SK-N-SH (cell line): Measurements from ENCODE around the gene PORCN. TPM values are rescaled to one million over a fixed set of nuclear protein-coding genes. Genes with fewer than 3 reads are reported as not detected.

Experiments
- CTCF ChIA-PET: fragments of 300-600, 350-600 bp; formaldehyde crosslinking; extraction: SDS; loops from one replicate; lab custom pipeline; 2021; lab: Yijun Ruan, JAX
- POLR2A ChIA-PET: fragments of 350-600 bp; sonication (Branson Sonifier 250); formaldehyde crosslinking; extraction: SDS; loops from one replicate; lab custom pipeline; 2020; ENCODE audit warnings: antibody characterized with exemption, inconsistent platforms; lab: Yijun Ruan, JAX
- DNase-seq: peaks from one replicate; pipeline ENCODE4 v3.0.0; 2012
- H2AFZ ChIP-seq: fragments of 200-600 bp; sonication (generic); 2 replicates; pipeline ENCODE4 v1.8.1; 2016; ENCODE audit warnings: antibody characterized with exemption, mild to moderate bottlenecking, low read depth
- H3F3A ChIP-seq: fragments of 200-600 bp; sonication (generic); replicated peaks from 2 replicates; pipeline ENCODE3; 2016; ENCODE audit warnings: antibody characterized with exemption, mild to moderate bottlenecking; ENCODE audit not compliant: insufficient read depth
- H3K27ac ChIP-seq, 2 experiments: fragments of 200-500 bp in 1 of 2; fragments of 200-600 bp in 1 of 2; sonication (Bioruptor generic) in 1 of 2; sonication (generic), shearing (Covaris generic) in 1 of 2; 2 replicates each; pipeline versions ENCODE4 v1.5.1 to v1.6.1; 2014 to 2016; ENCODE audit warnings: low read depth in 2 of 2, inconsistent platforms in 1 of 2, low read length in 1 of 2, mild to moderate bottlenecking in 1 of 2, mixed read lengths in 1 of 2
- H3K27me3 ChIP-seq: fragments of 200-600 bp; sonication (generic), shearing (Covaris generic); 2 replicates; pipeline ENCODE4 v1.6.1; 2016; ENCODE audit warnings: mixed run types; ENCODE audit not compliant: insufficient read depth
- H3K36me3 ChIP-seq, 2 experiments: fragments of 200-500 bp in 1 of 2; fragments of 200-600 bp in 1 of 2; sonication (Bioruptor generic) in 1 of 2; sonication (generic) in 1 of 2; replicated peaks in 1 of 2; 2 replicates each; pipeline versions ENCODE3 to v1.5.1; 2014 to 2016; ENCODE audit warnings: low read length in 1 of 2, mild to moderate bottlenecking in 1 of 2; ENCODE audit not compliant: insufficient read depth in 2 of 2, control insufficient read depth in 1 of 2
- H3K4me1 ChIP-seq, 2 experiments: fragments of 200-500 bp in 1 of 2; fragments of 200-600 bp in 1 of 2; sonication (Bioruptor generic) in 1 of 2; sonication (generic), shearing (Covaris generic) in 1 of 2; 2 replicates each; pipeline versions ENCODE4 v1.5.1 to v1.6.1; 2014 to 2016; ENCODE audit warnings: low read depth in 1 of 2, low read length in 1 of 2, mixed run types in 1 of 2; ENCODE audit not compliant: insufficient read depth in 2 of 2, control insufficient read depth in 1 of 2
- H3K4me2 ChIP-seq: fragments of 200-600 bp; sonication (generic), shearing (Covaris generic); 2 replicates; pipeline ENCODE4 v1.6.1; 2017; ENCODE audit warnings: mixed run types
- H3K4me3 ChIP-seq, 2 experiments: fragments of 200-500 bp in 1 of 2; fragments of 200-600 bp in 1 of 2; sonication (Bioruptor generic) in 1 of 2; sonication (generic), shearing (Covaris generic) in 1 of 2; 2 replicates each; pipeline versions ENCODE4 v1.5.1 to v1.8.1; 2014 to 2016; ENCODE audit warnings: low read depth in 2 of 2, inconsistent platforms in 1 of 2, low read length in 1 of 2, mild to moderate bottlenecking in 1 of 2, mixed read lengths in 1 of 2, moderate library complexity in 1 of 2
- H3K79me2 ChIP-seq: fragments of 200-600 bp; sonication (generic); 2 replicates; pipeline ENCODE4 v1.8.1; 2017; ENCODE audit warnings: mild to moderate bottlenecking; ENCODE audit not compliant: insufficient read depth
- H3K9ac ChIP-seq: fragments of 200-600 bp; sonication (generic); 2 replicates; pipeline ENCODE4 v1.6.1; 2017; ENCODE audit warnings: mixed run types
- H3K9me2 ChIP-seq: fragments of 200-600 bp; sonication (generic); 2 replicates; pipeline ENCODE4 v1.6.1; 2017; ENCODE audit warnings: mixed run types
- H3K9me3 ChIP-seq: fragments of 200-600 bp; sonication (generic); 2 replicates; pipeline ENCODE4 v1.6.1; 2017; ENCODE audit warnings: mixed run types, mild to moderate bottlenecking, moderate library complexity
- H4K20me1 ChIP-seq: fragments of 200-600 bp; sonication (generic); 2 replicates; pipeline ENCODE4 v1.6.1; 2017; ENCODE audit warnings: mild to moderate bottlenecking, mixed run types; ENCODE audit not compliant: insufficient read depth
- ELF1 ChIP-seq: IDR thresholded peaks from 2 replicates; pipeline ENCODE4 v1.4.0; 2012
- EZH2phosphoT487 ChIP-seq: fragments of 200-600 bp; sonication (generic); IDR thresholded peaks from 2 replicates; pipeline ENCODE4 v1.6.1; 2017; ENCODE audit warnings: low read depth, mixed run types, mild to moderate bottlenecking, antibody characterized with exemption, moderate library complexity, borderline replicate concordance
- FOXJ3 ChIP-seq: sonication (generic); formaldehyde crosslinking; IDR thresholded peaks from 2 replicates; pipeline ENCODE4 v1.5.1; 2020; ENCODE audit warnings: mild to moderate bottlenecking, missing genetic modification reagents
- GABPA ChIP-seq: IDR thresholded peaks from 2 replicates; pipeline ENCODE4 v1.4.0; 2012; ENCODE audit warnings: low read depth, mild to moderate bottlenecking
- IRF3 ChIP-seq: fragments of 150-350 bp; IDR thresholded peaks from 2 replicates; pipeline ENCODE4 v1.6.1; 2016; ENCODE audit warnings: mild to moderate bottlenecking, low read depth, low read length
- MAX ChIP-seq: IDR thresholded peaks from 2 replicates; pipeline ENCODE4 v1.4.0; 2012; ENCODE audit warnings: low read depth
- MEF2A ChIP-seq: IDR thresholded peaks from 2 replicates; pipeline ENCODE4 v1.4.0; 2012; ENCODE audit warnings: low read depth, borderline replicate concordance
- PBX3 ChIP-seq: IDR thresholded peaks from 2 replicates; pipeline ENCODE4; 2012
- POLR2AphosphoS5 ChIP-seq: IDR thresholded peaks from 2 replicates; pipeline ENCODE4 v1.6.1; 2012; ENCODE audit warnings: low read depth, low read length
- RFX5 ChIP-seq: IDR thresholded peaks from 2 replicates; pipeline ENCODE4 v1.6.1; 2012; ENCODE audit warnings: mild to moderate bottlenecking, improper control_type of control experiment, low read length
- SIN3A ChIP-seq: IDR thresholded peaks from 2 replicates; pipeline ENCODE4 v1.6.1; 2012; ENCODE audit warnings: low read depth, mild to moderate bottlenecking, low read length, moderate library complexity, borderline replicate concordance
- TAF1 ChIP-seq: IDR thresholded peaks from 2 replicates; pipeline ENCODE4 v1.6.1; 2012; ENCODE audit warnings: low read depth, mild to moderate bottlenecking, low read length, moderate library complexity, borderline replicate concordance
- TCF12 ChIP-seq: IDR thresholded peaks from 2 replicates; pipeline ENCODE4 v1.4.0; 2012
- TEAD4 ChIP-seq: IDR thresholded peaks from 2 replicates; pipeline ENCODE4 v1.4.0; 2012; ENCODE audit warnings: mild to moderate bottlenecking, borderline replicate concordance; ENCODE audit not compliant: insufficient read depth
- YY1 ChIP-seq: IDR thresholded peaks from 2 replicates; pipeline ENCODE4 v1.4.0; 2012; ENCODE audit warnings: low read depth, mild to moderate bottlenecking
- ZBTB33 ChIP-seq: IDR thresholded peaks from 2 replicates; pipeline ENCODE4 v1.4.0; 2012; ENCODE audit warnings: low read depth, borderline replicate concordance
- WGBS: methylation state at CpG from one replicate; pipeline ENCODE4 v1.1.6; 2017; ENCODE audit warnings: low lambda C conversion rate; 5-methylcytosine and 5-hydroxymethylcytosine counted together
- polyA plus RNA-seq, 3 experiments: library from polyadenylated mRNA; depleted of rRNA; stranded (reverse); fragments of >200 nt; gene quantifications; 2 replicates each; pipeline ENCODE4 v1.2.3, GENCODE V29; 2012

The PORCN gene
- polyA plus RNA-seq, 1 of the 3 experiments (the other 2 are of a cell fraction) = 11.0 TPM

- H3K27ac ChIP-seq = no peak overlapping the region
- no peaks in the 10 kb centered on the region for H3F3A ChIP-seq
- no peaks in the 10 kb centered on the region; the same call in 1 of the 2 replicates for H3K27me3 ChIP-seq
- WGBS = 47% methylated on average over 3 of the region's 3 CpGs
- no peak overlapping the region for H3K9ac ChIP-seq
- no peaks in the 10 kb centered on the region for H3K9me3 ChIP-seq
- TF ChIP-seq TEAD4 (no peak), POLR2AphosphoS5 (no peak), RFX5 (no peak), PBX3 (no peak), EZH2phosphoT487 (no peak), YY1 (no peak), TCF12 (no peak), FOXJ3 (no peak), TAF1 (no peak), IRF3 (no peak), MAX (no peak), ELF1 (no peak), ZBTB33 (no peak), GABPA (no peak), MEF2A (no peak), SIN3A (no peak)
- no peaks in the 10 kb centered on the region for H3K36me3 ChIP-seq
- no peaks in the 10 kb centered on the region for H3K9me2 ChIP-seq
- no peak overlapping the region for H2AFZ ChIP-seq
- peaks cover 32% of the 10 kb centered on the region for H3K79me2 ChIP-seq
- no peak overlapping the region for H3K4me3 ChIP-seq
- ChIA-PET CTCF (no interaction called here), POLR2A (interaction anchor here (0.9 kb wide), 1 partner anchor 94 kb away, joined by 3 read pairs; the partner anchor contains the start of gene RBM3)
- no peak overlapping the region for H3K4me2 ChIP-seq
- H3K4me1 ChIP-seq = peaks cover 0 to 4% of the 10 kb centered on the region in 2 experiments; a peak in 1 of 4 replicates
- DNase-seq = no peak
- H4K20me1 ChIP-seq = peaks cover 3% of the 10 kb centered on the region; the same call in 1 of the 2 replicates
These were observed 28.6 kb upstream of the PORCN start for GRCh38 chrX:48480142-48480541.
